Activated gamma-delta T cell treated with anti-CD3 and anti-CD28 coated beads, Interleukin-2, amount 50 U/mL, for 16 hours (primary cell): ENCODE results near the gene RPS6KA2.

Experiments used
- DNase-seq: peaks from one replicate; pipeline ENCODE4 v3.0.0-alpha.2; 2020; ENCODE audit warnings: low read depth

Gene RPS6KA2

GRCh38 chr6:166615059-166615770 lies 11.8 kb downstream of the RPS6KA2 start:
- DNase-seq: no peak

GRCh38 chr6:166614589-166614988 lies 12.5 kb downstream of the RPS6KA2 start:
- no peak for DNase-seq

- DNase-seq: no peak
Observed at GRCh38 chr6:166614171-166614583, 12.9 kb downstream of the RPS6KA2 start.

- DNase-seq: no peak
Observed at GRCh38 chr6:166613027-166613426, 14.0 kb downstream of the RPS6KA2 start.

- DNase-seq: no peak
Observed at GRCh38 chr6:166612471-166612881, 14.6 kb downstream of the RPS6KA2 start.

- no peak for DNase-seq
Observed at GRCh38 chr6:166611631-166612030, 15.4 kb downstream of the RPS6KA2 start.

- no peak for DNase-seq
Observed at GRCh38 chr6:166610069-166610468, 17.0 kb downstream of the RPS6KA2 start.

GRCh38 chr6:166608774-166609173 lies 18.3 kb downstream of the RPS6KA2 start:
- no peak for DNase-seq

GRCh38 chr6:166605752-166606151 lies 21.3 kb downstream of the RPS6KA2 start:
- no peak for DNase-seq

GRCh38 chr6:166604911-166605310 lies 22.1 kb downstream of the RPS6KA2 start:
- DNase-seq: no peak

- no peak for DNase-seq
Observed at GRCh38 chr6:166604328-166604727, 22.7 kb downstream of the RPS6KA2 start.

GRCh38 chr6:166603043-166603690 lies 23.9 kb downstream of the RPS6KA2 start:
- no peak for DNase-seq

GRCh38 chr6:166601956-166602355 lies 25.1 kb downstream of the RPS6KA2 start:
- DNase-seq: no peak

- DNase-seq: no peak
Observed at GRCh38 chr6:166600931-166601330, 26.1 kb downstream of the RPS6KA2 start.

- DNase-seq: no peak
Observed at GRCh38 chr6:166599205-166599604, 27.8 kb downstream of the RPS6KA2 start.

GRCh38 chr6:166598441-166599138 lies 28.5 kb downstream of the RPS6KA2 start:
- DNase-seq: no peak

- no peak for DNase-seq
Observed at GRCh38 chr6:166597711-166598440, 29.2 kb downstream of the RPS6KA2 start.

GRCh38 chr6:166596776-166597507 lies 30.1 kb downstream of the RPS6KA2 start:
- no peak for DNase-seq

- DNase-seq: no peak
Observed at GRCh38 chr6:166595949-166596348, 31.1 kb downstream of the RPS6KA2 start.

GRCh38 chr6:166595061-166595780 lies 31.8 kb downstream of the RPS6KA2 start:
- no peak for DNase-seq

- DNase-seq: no peak
Observed at GRCh38 chr6:166592821-166593220, 34.2 kb downstream of the RPS6KA2 start.
